Measurements from ENCODE around the gene ANKHD1. TPM values are rescaled to one million over a fixed set of nuclear protein-coding genes. Genes with fewer than 3 reads are reported as not detected.

The ANKHD1 gene
- total and polyA plus RNA-seq, 2 of the 8 experiments (the other 6 are each of a cell fraction or from before 2014, with no cell fraction given) = 69.9 to 108 TPM

GRCh38 chr5:140360681-140361479 is 40.8 kb upstream of the ANKHD1 start:
- no peaks in the 10 kb centered on the region; the same call in 1 of the 2 replicates for H3K23me2 ChIP-seq (ENCODE audit: low read depth, low read length)
- H2AFZ ChIP-seq (ENCODE audit: low read length) = no peak overlapping the region
- no peaks in the 10 kb centered on the region for H3K9me3 ChIP-seq (ENCODE audit: insufficient read depth in 2 of 2, low read depth in 1 of 2, low read length in 1 of 2)
- H3K4me2 ChIP-seq (ENCODE audit: insufficient read depth in 1 of 2, low read depth in 2 of 2, low read length in 2 of 2) = no peak overlapping the region
- no peaks in the 10 kb centered on the region for H3K36me3 ChIP-seq (ENCODE audit: control insufficient read depth in 2 of 4, insufficient read depth in 4 of 4, low read length in 3 of 4)
- H3K79me1 ChIP-seq (ENCODE audit: low read depth, low read length) = no peaks in the 10 kb centered on the region
- no peak overlapping the region for H2BK120ac ChIP-seq (replicated peaks; ENCODE audit: low read depth, low read length)
- 83% methylated on average over 7 of the region's 7 CpGs; no CpG with 5 or more reads in 1 of the 2 experiments for WGBS, 2 experiments (ENCODE audit: extremely low coverage in 1 of 2, insufficient coverage in 1 of 2, insufficient read length in 1 of 2, insufficient replicate concordance in 2 of 2, low coverage in 1 of 2, low lambda C conversion rate in 2 of 2, missing lambda C conversion rate in 1 of 2)
- H2BK20ac ChIP-seq (ENCODE audit: low read length) = no peak overlapping the region
- ChIA-PET POLR2A (ENCODE audit: partially characterized antibody) (interaction anchor here (0.9 to 1.2 kb wide), 2 partner anchors 16 to 120 kb away, joined by 3 to 6 read pairs; no protein-coding TSS in a partner anchor), CTCF (ENCODE audit: partially characterized antibody) (interaction anchor here (1.0 to 5.8 kb wide), 8 partner anchors 10 to 125 kb away, joined by 3 to 135 read pairs (median 24); partner anchors contain the start of gene HBEGF)
- FAIRE-seq = no peak
- H3K14ac ChIP-seq (ENCODE audit: insufficient read length) = no peak overlapping the region
- H3K4ac ChIP-seq (replicated peaks; ENCODE audit: insufficient read length, low read depth, low read length) = no peak overlapping the region
- H3K23ac ChIP-seq (ENCODE audit: insufficient read length) = no peak overlapping the region
- no peak for DNase-seq (ENCODE audit: low read depth in 1 of 2, low spot score in 2 of 2)
- H2AK5ac ChIP-seq (ENCODE audit: low read depth, low read length) = no peak overlapping the region
- H3K27me3 ChIP-seq (replicated peaks in 1 of 4; ENCODE audit: control insufficient read depth in 3 of 4, extremely low read depth in 1 of 4, insufficient read depth in 3 of 4, low read length in 3 of 4) = peaks cover 0 to 7% (median 2%) of the 10 kb centered on the region in 4 experiments; a peak in 2 of 7 replicates
- H4K91ac ChIP-seq (replicated peaks; ENCODE audit: insufficient read length, low read length) = no peak overlapping the region
- H3K79me2 ChIP-seq (ENCODE audit: control insufficient read depth in 1 of 2, insufficient read depth in 2 of 2, low read length in 2 of 2) = no peaks in the 10 kb centered on the region
- no peak overlapping the region for H4K8ac ChIP-seq (ENCODE audit: extremely low read depth, insufficient read depth, low read length)
- H3K27ac ChIP-seq (ENCODE audit: low read depth, low read length) = no peak overlapping the region
- H2BK5ac ChIP-seq (ENCODE audit: low read depth, low read length) = no peak overlapping the region
- H3K56ac ChIP-seq (replicated peaks; ENCODE audit: insufficient read length, low read depth, low read length) = no peak overlapping the region
- no peaks in the 10 kb centered on the region for H4K20me1 ChIP-seq (replicated peaks in 1 of 2; ENCODE audit: control insufficient read depth in 1 of 2, insufficient read depth in 2 of 2, low read length in 2 of 2)
- peaks cover 0 to 11% (median under 1%) of the 10 kb centered on the region in 4 experiments; a peak in 4 of 7 replicates for H3K4me1 ChIP-seq (replicated peaks in 1 of 4; ENCODE audit: control insufficient read depth in 3 of 4, insufficient read depth in 4 of 4, low read length in 3 of 4)
- no peak overlapping the region for H4K5ac ChIP-seq (ENCODE audit: insufficient read length, low read depth, low read length)
- H2BK15ac ChIP-seq (ENCODE audit: low read length) = no peak overlapping the region
- no peak overlapping the region for H2BK12ac ChIP-seq (ENCODE audit: low read depth, low read length)
- H3K9ac ChIP-seq (replicated peaks in 1 of 4; ENCODE audit: extremely low read depth in 1 of 4, low read depth in 3 of 4, low read length in 3 of 4) = no peak overlapping the region
- H3K18ac ChIP-seq (ENCODE audit: extremely low read depth, low read length) = no peak overlapping the region
- H3K4me3 ChIP-seq (ENCODE audit: extremely low read depth in 1 of 4, insufficient read depth in 2 of 4, low read depth in 3 of 4, low read length in 4 of 4) = no peak overlapping the region
- TF ChIP-seq CTBP2 (IDR thresholded peaks at IDR 0.05; ENCODE audit: borderline replicate concordance, insufficient read depth, insufficient read length, low read length) = no peak
- TF ChIP-seq SP2 (IDR thresholded peaks at IDR 0.05; ENCODE audit: low read length) = no peak
- no peak for TF ChIP-seq KDM4A (IDR thresholded peaks at IDR 0.05; ENCODE audit: low read depth, low read length, severe bottlenecking)
- no peak for TF ChIP-seq POU5F1 (IDR thresholded peaks at IDR 0.05; ENCODE audit: low read depth, low read length)
- TF ChIP-seq ASH2L (IDR thresholded peaks at IDR 0.05; ENCODE audit: low read length) = no peak
- TF ChIP-seq NANOG (IDR thresholded peaks at IDR 0.05; ENCODE audit: insufficient read depth, low read depth, low read length, poor library complexity, severe bottlenecking) = no peak
- no peak for TF ChIP-seq HDAC6 (IDR thresholded peaks at IDR 0.05; ENCODE audit: low read depth, low read length)
- no peak for TF ChIP-seq TAF7 (optimal IDR thresholded peaks at IDR 0.05; ENCODE audit: borderline replicate concordance, low read depth, low read length)
- TF ChIP-seq BACH1 (IDR thresholded peaks at IDR 0.05; ENCODE audit: low read length) = no peak
- TF ChIP-seq FOSL1 (IDR thresholded peaks at IDR 0.05; ENCODE audit: insufficient read depth, low read depth, low read length) = no peak
- TF ChIP-seq CHD1 (IDR thresholded peaks at IDR 0.05; ENCODE audit: low read depth, low read length) = no peak
- TF ChIP-seq YY1 (IDR thresholded peaks at IDR 0.05; ENCODE audit: low read depth, low read length) = no peak

Measured in H1 (cell line).